Uterus (tissue), 4 donors: ENCODE data around the gene CREBL2. TPM values are rescaled to one million over a fixed set of nuclear protein-coding genes. Genes with fewer than 3 reads are reported as not detected.

ENCODE experiments used
- DNase-seq, 2 donors: peaks; one replicate each; pipeline ENCODE4 v3.0.0-alpha.2; 2019 to 2020
- H3K27ac ChIP-seq, 2 donors: fragments of 200-600 bp; sonication (generic); 1 replicate in 1 of 2; 2 replicates in 1 of 2; pipeline ENCODE4 v1.5.1; 2016 to 2018
- H3K27me3 ChIP-seq, 2 donors: fragments of 200-600 bp; sonication (generic); one replicate each; pipeline ENCODE4 v1.5.1; 2018 to 2019; ENCODE audit warnings: control low read depth in 1 of 2
- H3K36me3 ChIP-seq, 2 donors: fragments of 200-600 bp; sonication (generic); one replicate each; pipeline ENCODE4 v1.5.1; 2019; ENCODE audit warnings: control low read depth in 1 of 2
- H3K4me1 ChIP-seq, 2 donors: fragments of 200-600 bp; sonication (generic); one replicate each; pipeline ENCODE4 v1.5.1; 2018 to 2019; ENCODE audit warnings: control low read depth in 1 of 2
- H3K4me3 ChIP-seq, 2 donors: fragments of 200-600 bp; sonication (generic); 1 replicate in 1 of 2; 2 replicates in 1 of 2; pipeline ENCODE4 v1.5.1; 2018 to 2019; ENCODE audit warnings: mild to moderate bottlenecking in 1 of 2
- H3K9me3 ChIP-seq, 2 donors: fragments of 200-600 bp; sonication (generic); one replicate each; pipeline ENCODE4 v1.5.1; 2019; ENCODE audit warnings: control low read depth in 1 of 2
- CTCF ChIP-seq, 4 experiments: fragments of 200-600 bp in 2 of 4; fragments of 450-650 bp in 2 of 4; sonication (generic) in 2 of 4; IDR thresholded peaks; one replicate each; pipeline ENCODE4 v1.5.1; 2016 to 2019; ENCODE audit warnings: antibody characterized with exemption in 4 of 4, mild to moderate bottlenecking in 2 of 4, moderate library complexity in 1 of 4
- POLR2A ChIP-seq, 2 donors: fragments of 450-650 bp; IDR thresholded peaks; one replicate each; pipeline ENCODE4 v1.6.1; 2016; ENCODE audit warnings: antibody characterized with exemption in 2 of 2, mild to moderate bottlenecking in 1 of 2, moderate library complexity in 1 of 2
- intact Hi-C: fragments of 100-400 bp; cut with DNase I; formaldehyde crosslinking; loops from one replicate; pipeline ENCODE4 v1.15.1; 2023; ENCODE audit warnings: low total_unique reads
- total RNA-seq, 4 donors: library from RNA; depleted of rRNA in 3 of 4; stranded (reverse); fragments of >200 nt in 3 of 4; gene quantifications; one replicate each; pipeline versions ENCODE4 v1.1.0 to v1.2.4, GENCODE V29; 2014 to 2023
- donor health status: DM: yes; HTN: yes; CAD: no.

Gene CREBL2
- total RNA-seq, 4 donors from 2014 or later, result 18.7 to 33.4 (median 28.3) TPM

- no peak for DNase-seq
- TF ChIP-seq POLR2A (IDR thresholded peaks at IDR 0.05), result no peak
- no peak for TF ChIP-seq CTCF (IDR thresholded peaks at IDR 0.05)
- no peak overlapping the region for H3K27ac ChIP-seq
- H3K4me3 ChIP-seq, result no peak overlapping the region
- no peaks in the 10 kb centered on the region for H3K27me3 ChIP-seq
- intact Hi-C loops, result no loop called here
- peaks cover 5 to 7% of the 10 kb centered on the region in 2 donors for H3K4me1 ChIP-seq
- H3K36me3 ChIP-seq, result no peaks in the 10 kb centered on the region
- no peaks in the 10 kb centered on the region for H3K9me3 ChIP-seq
These were observed 2.0 kb upstream of the CREBL2 start for GRCh38 chr12:12609692-12610091.

GRCh38 chr12:12610711-12611110 is 965 bp upstream of the CREBL2 start:
- Histone ChIP-seq H3K27ac (peak overlapping the region; percentile 95 to 96), H3K4me1 (peaks cover 5 to 7% of the 10 kb centered on the region in 2 donors), H3K36me3 (no peaks in the 10 kb centered on the region), H3K27me3 (no peaks in the 10 kb centered on the region), H3K9me3 (no peaks in the 10 kb centered on the region), H3K4me3 (peak overlapping the region in 1 of 2 donors; percentile 78)
- intact Hi-C loops, result no loop called here
- no peak for DNase-seq
- TF ChIP-seq CTCF (IDR thresholded peaks at IDR 0.05) (no peak), POLR2A (IDR thresholded peaks at IDR 0.05) (no peak)

- intact Hi-C loops, result no loop called here
These were observed 682 bp downstream of the CREBL2 start for GRCh38 chr12:12612358-12612757.

GRCh38 chr12:12613344-12613743 is 1.7 kb downstream of the CREBL2 start:
- no peak overlapping the region for H3K27ac ChIP-seq
- no peak for DNase-seq
- H3K4me1 ChIP-seq, result peaks cover 5 to 7% of the 10 kb centered on the region in 2 donors
- no peaks in the 10 kb centered on the region for H3K9me3 ChIP-seq
- H3K27me3 ChIP-seq, result no peaks in the 10 kb centered on the region
- H3K36me3 ChIP-seq, result no peaks in the 10 kb centered on the region
- no peak for TF ChIP-seq POLR2A (IDR thresholded peaks at IDR 0.05)
- no peak for TF ChIP-seq CTCF (IDR thresholded peaks at IDR 0.05)
- H3K4me3 ChIP-seq, result peak overlapping the region in 1 of 2 donors; percentile 78
- intact Hi-C loops, result no loop called here

More at GRCh38 chr12:12612358-12612757, 682 bp downstream of the CREBL2 start:
- Histone ChIP-seq H3K36me3 (no peaks in the 10 kb centered on the region), H3K4me3 (peak overlapping the region; percentile 78 to 90), H3K9me3 (no peaks in the 10 kb centered on the region), H3K4me1 (peaks cover 5 to 7% of the 10 kb centered on the region in 2 donors), H3K27me3 (no peaks in the 10 kb centered on the region), H3K27ac (peak overlapping the region; percentile 95 to 96)
- DNase-seq, result no peak
- TF ChIP-seq POLR2A (IDR thresholded peaks at IDR 0.05) (no peak), CTCF (IDR thresholded peaks at IDR 0.05) (no peak)

- DNase-seq, result no peak
- Histone ChIP-seq H3K27me3 (no peaks in the 10 kb centered on the region), H3K4me3 (no peak overlapping the region), H3K9me3 (no peaks in the 10 kb centered on the region), H3K36me3 (no peaks in the 10 kb centered on the region), H3K27ac (no peak overlapping the region), H3K4me1 (peaks cover 5 to 7% of the 10 kb centered on the region in 2 donors)
- TF ChIP-seq POLR2A (IDR thresholded peaks at IDR 0.05), result no peak
- TF ChIP-seq CTCF (IDR thresholded peaks at IDR 0.05), result no peak
- intact Hi-C loops, result no loop called here
These were observed 2.7 kb downstream of the CREBL2 start for GRCh38 chr12:12614342-12614741.
